ENCODE data around the gene TRAPPC4. TPM values are rescaled to one million over a fixed set of nuclear protein-coding genes. Genes with fewer than 3 reads are reported as not detected.
"Not testable (repeated sequence)": the region's sequence is repeated elsewhere in the genome, so short reads cannot be mapped to it uniquely, and the experiment has no call there.

Gene TRAPPC4
- polyA plus RNA-seq, 1 of the 3 experiments (the other 2 are of a cell fraction), result 368 TPM

DNA sequence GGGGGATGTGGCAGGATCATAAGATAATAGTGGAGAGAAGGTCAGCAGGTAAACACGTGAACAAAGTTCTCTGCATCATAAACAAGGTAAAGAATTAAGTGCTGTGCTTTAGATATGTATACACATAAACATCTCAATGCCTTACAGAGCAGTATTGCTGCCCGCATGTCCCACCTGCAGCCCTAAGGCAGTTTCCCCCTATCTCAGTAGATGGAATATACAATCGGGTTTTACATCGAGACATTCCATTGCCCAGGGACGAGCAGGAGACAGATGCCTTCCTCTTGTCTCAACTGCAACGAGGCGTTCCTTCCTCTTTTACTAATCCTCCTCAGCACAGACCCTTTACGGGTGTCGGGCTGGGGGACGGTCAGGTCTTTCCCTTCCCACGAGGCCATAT, 20.9 kb downstream of the TRAPPC4 start:
- H3K9ac ChIP-seq; POLR2A ChIA-PET; H3K27me3 ChIP-seq (ENCODE audit: insufficient read depth); H4K20me1 ChIP-seq (ENCODE audit: insufficient read depth); H3K9me3 ChIP-seq; H3K9me2 ChIP-seq; H3F3A ChIP-seq (replicated peaks; ENCODE audit: insufficient read depth); H2AFZ ChIP-seq (ENCODE audit: low read depth); CTCF ChIA-PET; H3K4me2 ChIP-seq; H3K4me1 ChIP-seq (ENCODE audit: control insufficient read depth in 1 of 2, insufficient read depth in 2 of 2, low read depth in 1 of 2, low read length in 1 of 2); H3K4me3 ChIP-seq (ENCODE audit: low read depth in 2 of 2, low read length in 1 of 2); H3K36me3 ChIP-seq (replicated peaks in 1 of 2; ENCODE audit: control insufficient read depth in 1 of 2, insufficient read depth in 2 of 2, low read length in 1 of 2); H3K79me2 ChIP-seq (ENCODE audit: insufficient read depth); H3K27ac ChIP-seq (ENCODE audit: low read depth in 2 of 2, low read length in 1 of 2); DNase-seq: not testable (repeated sequence)
- WGBS (ENCODE audit: low lambda C conversion rate), result 84% methylated on average over 11 of the region's 11 CpGs

- DNase-seq, result no peak
- TF ChIP-seq, protein P1, sequence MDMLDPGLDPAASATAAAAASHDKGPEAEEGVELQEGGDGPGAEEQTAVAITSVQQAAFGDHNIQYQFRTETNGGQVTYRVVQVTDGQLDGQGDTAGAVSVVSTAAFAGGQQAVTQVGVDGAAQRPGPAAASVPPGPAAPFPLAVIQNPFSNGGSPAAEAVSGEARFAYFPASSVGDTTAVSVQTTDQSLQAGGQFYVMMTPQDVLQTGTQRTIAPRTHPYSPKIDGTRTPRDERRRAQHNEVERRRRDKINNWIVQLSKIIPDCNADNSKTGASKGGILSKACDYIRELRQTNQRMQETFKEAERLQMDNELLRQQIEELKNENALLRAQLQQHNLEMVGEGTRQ (IDR thresholded peaks at IDR 0.05; ENCODE audit: borderline replicate concordance, low read depth, low read length), result no peak
- TF ChIP-seq MEF2A (IDR thresholded peaks at IDR 0.05; ENCODE audit: borderline replicate concordance, low read depth) (no peak), NFIC (IDR thresholded peaks at IDR 0.05; ENCODE audit: borderline replicate concordance) (no peak), GABPA (IDR thresholded peaks at IDR 0.05; ENCODE audit: low read depth) (no peak), FOSL2 (IDR thresholded peaks at IDR 0.05; ENCODE audit: borderline replicate concordance, low read depth) (no peak), ELF1 (IDR thresholded peaks at IDR 0.05) (no peak), EP300 (IDR thresholded peaks at IDR 0.05; ENCODE audit: borderline replicate concordance in 1 of 2, low read depth in 1 of 2, low read length in 1 of 2) (no peak), EZH2phosphoT487 (IDR thresholded peaks at IDR 0.05; ENCODE audit: borderline replicate concordance, low read depth) (no peak), RXRA (IDR thresholded peaks at IDR 0.05; ENCODE audit: borderline replicate concordance, low read depth) (no peak), YY1 (IDR thresholded peaks at IDR 0.05; ENCODE audit: low read depth) (no peak), CHD2 (IDR thresholded peaks at IDR 0.05; ENCODE audit: low read length, partially characterized antibody) (no peak), GATA2 (CRISPR knock-in tag; IDR thresholded peaks at IDR 0.05) (no peak), MXI1 (IDR thresholded peaks at IDR 0.05; ENCODE audit: low read depth, low read length) (no peak), ZBTB33 (IDR thresholded peaks at IDR 0.05; ENCODE audit: borderline replicate concordance, low read depth) (no peak), USF1 (IDR thresholded peaks at IDR 0.05; ENCODE audit: borderline replicate concordance, low read depth) (no peak)
- TF ChIP-seq, protein P2, sequence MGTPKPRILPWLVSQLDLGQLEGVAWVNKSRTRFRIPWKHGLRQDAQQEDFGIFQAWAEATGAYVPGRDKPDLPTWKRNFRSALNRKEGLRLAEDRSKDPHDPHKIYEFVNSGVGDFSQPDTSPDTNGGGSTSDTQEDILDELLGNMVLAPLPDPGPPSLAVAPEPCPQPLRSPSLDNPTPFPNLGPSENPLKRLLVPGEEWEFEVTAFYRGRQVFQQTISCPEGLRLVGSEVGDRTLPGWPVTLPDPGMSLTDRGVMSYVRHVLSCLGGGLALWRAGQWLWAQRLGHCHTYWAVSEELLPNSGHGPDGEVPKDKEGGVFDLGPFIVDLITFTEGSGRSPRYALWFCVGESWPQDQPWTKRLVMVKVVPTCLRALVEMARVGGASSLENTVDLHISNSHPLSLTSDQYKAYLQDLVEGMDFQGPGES (IDR thresholded peaks at IDR 0.05; ENCODE audit: low read depth, low read length), result no peak
- TF ChIP-seq, protein P3, sequence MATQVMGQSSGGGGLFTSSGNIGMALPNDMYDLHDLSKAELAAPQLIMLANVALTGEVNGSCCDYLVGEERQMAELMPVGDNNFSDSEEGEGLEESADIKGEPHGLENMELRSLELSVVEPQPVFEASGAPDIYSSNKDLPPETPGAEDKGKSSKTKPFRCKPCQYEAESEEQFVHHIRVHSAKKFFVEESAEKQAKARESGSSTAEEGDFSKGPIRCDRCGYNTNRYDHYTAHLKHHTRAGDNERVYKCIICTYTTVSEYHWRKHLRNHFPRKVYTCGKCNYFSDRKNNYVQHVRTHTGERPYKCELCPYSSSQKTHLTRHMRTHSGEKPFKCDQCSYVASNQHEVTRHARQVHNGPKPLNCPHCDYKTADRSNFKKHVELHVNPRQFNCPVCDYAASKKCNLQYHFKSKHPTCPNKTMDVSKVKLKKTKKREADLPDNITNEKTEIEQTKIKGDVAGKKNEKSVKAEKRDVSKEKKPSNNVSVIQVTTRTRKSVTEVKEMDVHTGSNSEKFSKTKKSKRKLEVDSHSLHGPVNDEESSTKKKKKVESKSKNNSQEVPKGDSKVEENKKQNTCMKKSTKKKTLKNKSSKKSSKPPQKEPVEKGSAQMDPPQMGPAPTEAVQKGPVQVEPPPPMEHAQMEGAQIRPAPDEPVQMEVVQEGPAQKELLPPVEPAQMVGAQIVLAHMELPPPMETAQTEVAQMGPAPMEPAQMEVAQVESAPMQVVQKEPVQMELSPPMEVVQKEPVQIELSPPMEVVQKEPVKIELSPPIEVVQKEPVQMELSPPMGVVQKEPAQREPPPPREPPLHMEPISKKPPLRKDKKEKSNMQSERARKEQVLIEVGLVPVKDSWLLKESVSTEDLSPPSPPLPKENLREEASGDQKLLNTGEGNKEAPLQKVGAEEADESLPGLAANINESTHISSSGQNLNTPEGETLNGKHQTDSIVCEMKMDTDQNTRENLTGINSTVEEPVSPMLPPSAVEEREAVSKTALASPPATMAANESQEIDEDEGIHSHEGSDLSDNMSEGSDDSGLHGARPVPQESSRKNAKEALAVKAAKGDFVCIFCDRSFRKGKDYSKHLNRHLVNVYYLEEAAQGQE (IDR thresholded peaks at IDR 0.05; ENCODE audit: low read depth, low read length), result no peak
- Histone ChIP-seq H3K79me2 (ENCODE audit: insufficient read depth) (no peaks in the 10 kb centered on the region), H3K27me3 (ENCODE audit: insufficient read depth) (no peaks in the 10 kb centered on the region), H3K4me3 (ENCODE audit: low read depth in 2 of 2, low read length in 1 of 2) (no peak overlapping the region), H3F3A (replicated peaks; ENCODE audit: insufficient read depth) (no peaks in the 10 kb centered on the region), H3K36me3 (replicated peaks in 1 of 2; ENCODE audit: control insufficient read depth in 1 of 2, insufficient read depth in 2 of 2, low read length in 1 of 2) (peaks cover 0 to 13% of the 10 kb centered on the region in 2 experiments), H4K20me1 (ENCODE audit: insufficient read depth) (no peaks in the 10 kb centered on the region), H3K9ac (no peak overlapping the region), H3K4me2 (no peak overlapping the region), H2AFZ (ENCODE audit: low read depth) (no peak overlapping the region), H3K9me3 (no peaks in the 10 kb centered on the region), H3K9me2 (no peaks in the 10 kb centered on the region), H3K27ac (ENCODE audit: low read depth in 2 of 2, low read length in 1 of 2) (no peak overlapping the region), H3K4me1 (ENCODE audit: control insufficient read depth in 1 of 2, insufficient read depth in 2 of 2, low read depth in 1 of 2, low read length in 1 of 2) (no peaks in the 10 kb centered on the region)
- POLR2A ChIA-PET, result interaction anchor here (1.0 to 2.4 kb wide), 3 partner anchors 9 to 14 kb away, joined by 4 to 9 read pairs (median 4); no protein-coding TSS in a partner anchor
- CTCF ChIA-PET, result interaction anchor here (0.7 to 1.6 kb wide), 2 partner anchors 16 to 23 kb away, joined by 3 to 4 read pairs; partner anchors contain the start of gene TRAPPC4
- 85% methylated on average over 4 of the region's 4 CpGs for WGBS (ENCODE audit: low lambda C conversion rate)
Observed at GRCh38 chr11:119041821-119042514, 23.4 kb downstream of the TRAPPC4 start.

Data from SK-N-SH (cell line).